Gastroesophageal sphincter (tissue), 2 donors: ENCODE results near the gene CHIT1.

ENCODE experiments used
- EP300 ChIP-seq: sonication (generic); formaldehyde crosslinking; IDR thresholded peaks from one replicate; pipeline ENCODE4 v1.6.1; 2017; ENCODE audit warnings: antibody characterized with exemption, mild to moderate bottlenecking
- POLR2A ChIP-seq, 2 donors: fragments of 450-650 bp; IDR thresholded peaks; one replicate each; pipeline ENCODE4 v1.6.1; 2017; ENCODE audit warnings: antibody characterized with exemption in 2 of 2, mild to moderate bottlenecking in 2 of 2, moderate library complexity in 1 of 2

DNA sequence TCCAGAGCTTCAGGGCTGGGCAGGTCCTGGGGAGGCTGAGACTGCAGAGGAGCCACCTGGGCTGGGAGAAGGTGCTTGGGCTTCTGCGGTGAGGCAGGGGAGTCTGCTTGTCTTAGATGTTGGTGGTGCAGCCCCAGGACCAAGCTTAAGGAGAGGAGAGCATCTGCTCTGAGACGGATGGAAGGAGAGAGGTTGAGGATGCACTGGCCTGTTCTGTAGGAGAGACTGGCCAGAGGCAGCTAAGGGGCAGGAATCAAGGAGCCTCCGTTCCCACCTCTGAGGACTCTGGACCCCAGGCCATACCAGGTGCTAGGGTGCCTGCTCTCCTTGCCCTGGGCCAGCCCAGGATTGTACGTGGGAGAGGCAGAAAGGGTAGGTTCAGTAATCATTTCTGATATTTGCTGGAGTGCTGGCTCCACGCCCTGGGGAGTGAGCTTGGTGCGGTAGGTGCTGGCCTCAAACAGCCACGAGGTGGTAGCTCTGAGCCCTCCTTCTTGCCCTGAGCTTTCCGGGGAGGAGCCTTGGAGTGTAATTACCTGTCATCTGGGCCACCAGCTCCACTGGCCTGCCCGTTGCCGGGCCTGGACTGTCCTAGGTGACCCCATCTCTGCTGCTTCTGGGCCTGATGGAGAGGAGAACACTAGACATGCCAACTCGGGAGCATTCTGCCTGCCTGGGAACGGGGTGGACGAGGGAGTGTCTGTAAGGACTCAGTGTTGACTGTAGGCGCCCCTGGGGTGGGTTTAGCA is 63.1 kb downstream of the CHIT1 start:
- TF ChIP-seq POLR2A (IDR thresholded peaks at IDR 0.05) (no peak), EP300 (no peak)
